Left kidney (tissue), 2 donors: Measurements from ENCODE around the gene ST8SIA4. TPM values are rescaled to one million over a fixed set of nuclear protein-coding genes. Genes with fewer than 3 reads are reported as not detected.

Source experiments
- DNase-seq: peaks from one replicate; pipeline ENCODE4 v3.0.0-alpha.2; 2013
- polyA plus RNA-seq: library from polyadenylated mRNA; unstranded; fragments of 120-200 nt; gene quantifications from one replicate; pipeline ENCODE4 v1.2.1, GENCODE V29; 2013; ENCODE audit not compliant: insufficient read length

The ST8SIA4 gene
- polyA plus RNA-seq, 1 donor = 6.5 TPM

GRCh38 chr5:100872408-100873190, 30.5 kb downstream of the ST8SIA4 start:
- DNase-seq = no peak

GRCh38 chr5:100867039-100867562, 36.0 kb downstream of the ST8SIA4 start:
- DNase-seq = no peak

GRCh38 chr5:100864931-100865330, 38.2 kb downstream of the ST8SIA4 start:
- DNase-seq = no peak

GRCh38 chr5:100863739-100864138, 39.3 kb downstream of the ST8SIA4 start:
- DNase-seq = no peak

GRCh38 chr5:100861148-100861547, 41.9 kb downstream of the ST8SIA4 start:
- no peak for DNase-seq

GRCh38 chr5:100860407-100860806, 42.7 kb downstream of the ST8SIA4 start:
- no peak for DNase-seq

GRCh38 chr5:100858987-100859545, 44.0 kb downstream of the ST8SIA4 start:
- no peak for DNase-seq

- DNase-seq = no peak
Measured at GRCh38 chr5:100856462-100856861, 46.6 kb downstream of the ST8SIA4 start.

GRCh38 chr5:100855937-100856430, 47.1 kb downstream of the ST8SIA4 start:
- no peak for DNase-seq

- no peak for DNase-seq
Measured at GRCh38 chr5:100855295-100855694, 47.8 kb downstream of the ST8SIA4 start.

GRCh38 chr5:100854591-100854990, 48.5 kb downstream of the ST8SIA4 start:
- DNase-seq = no peak

- DNase-seq = no peak
Measured at GRCh38 chr5:100853582-100853981, 49.5 kb downstream of the ST8SIA4 start.

- DNase-seq = no peak
Measured at GRCh38 chr5:100852988-100853449, 50.1 kb downstream of the ST8SIA4 start.

GRCh38 chr5:100852051-100852450, 51.0 kb downstream of the ST8SIA4 start:
- no peak for DNase-seq

GRCh38 chr5:100846772-100847171, 56.3 kb downstream of the ST8SIA4 start:
- no peak for DNase-seq

- DNase-seq = no peak
Measured at GRCh38 chr5:100842080-100842479, 61.0 kb downstream of the ST8SIA4 start.

GRCh38 chr5:100841358-100842076, 61.6 kb downstream of the ST8SIA4 start:
- no peak for DNase-seq

- DNase-seq = no peak
Measured at GRCh38 chr5:100840789-100841188, 62.3 kb downstream of the ST8SIA4 start.

GRCh38 chr5:100840370-100840769, 62.7 kb downstream of the ST8SIA4 start:
- DNase-seq = no peak

- no peak for DNase-seq
Measured at GRCh38 chr5:100838048-100838473, 65.0 kb downstream of the ST8SIA4 start.

- DNase-seq = no peak
Measured at GRCh38 chr5:100834519-100834918, 68.6 kb downstream of the ST8SIA4 start.
